Measurements from ENCODE around the gene C1orf210.

DNA sequence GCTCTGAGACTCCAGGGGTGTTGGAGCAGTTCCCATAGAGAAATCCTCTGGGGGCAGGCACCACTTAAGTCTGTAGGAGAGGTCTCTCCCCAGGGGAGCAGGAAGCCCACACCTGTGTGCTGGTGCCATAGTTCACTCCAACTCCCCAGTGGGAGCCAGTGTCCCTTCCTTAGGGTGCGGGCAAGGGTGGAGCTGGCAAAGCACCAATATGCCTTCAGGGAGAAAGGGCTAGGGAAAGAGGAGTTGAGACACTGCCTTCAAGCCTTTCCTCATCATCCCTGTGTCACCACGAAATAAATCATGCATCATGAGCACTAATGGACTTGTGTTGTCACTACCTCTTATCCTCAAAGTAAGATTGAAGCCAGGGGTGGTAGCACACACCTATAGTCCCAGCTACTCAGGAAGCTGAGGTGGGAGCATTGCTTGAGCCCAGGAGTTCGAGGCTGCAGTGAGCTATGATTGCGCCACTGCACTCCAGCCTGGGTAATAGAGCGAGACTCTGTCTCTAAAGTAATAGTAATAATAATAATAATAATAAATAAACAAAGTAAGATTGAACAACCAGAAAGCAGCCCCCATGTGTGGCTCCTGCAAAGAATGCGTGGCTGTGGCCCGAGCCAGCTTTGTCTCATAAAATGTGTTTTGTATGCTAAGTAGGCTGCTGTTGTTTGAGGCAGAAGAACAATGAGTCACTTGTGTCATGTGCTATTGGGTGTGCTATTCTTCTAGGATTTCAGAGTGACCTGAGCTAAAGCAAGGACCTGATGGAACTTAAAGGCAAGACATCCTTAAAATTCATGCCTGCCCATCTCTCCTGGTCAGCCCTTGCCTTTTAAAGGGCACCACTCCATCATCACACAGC lies 8.7 kb upstream of the C1orf210 start:
- TF ChIP-seq CTCF (conservative IDR thresholded peaks at IDR 0.05) (no peak), ZFX (IDR thresholded peaks at IDR 0.05) (no peak)

Data from C4-2B (cell line).